Keratinocyte (primary cell): ENCODE measurements around the gene ERC2. TPM values are rescaled to one million over a fixed set of nuclear protein-coding genes. Genes with fewer than 3 reads are reported as not detected.

Source experiments
- DNase-seq: peaks from one replicate; pipeline ENCODE4 v3.0.0-alpha.2; 2011; ENCODE audit warnings: low read depth, missing footprints, low spot score
- FAIRE-seq: peaks from 2 replicates; lab custom pipeline; 2011; peaks lifted over from hg19 to GRCh38; lab: Jason Lieb, UNC
- H2AFZ ChIP-seq: 2 replicates; pipeline ENCODE4 v1.6.0; 2012; ENCODE audit warnings: low read length, control low read depth, inconsistent platforms; ENCODE audit not compliant: control insufficient read depth
- H3K27ac ChIP-seq: 2 replicates; pipeline ENCODE4 v1.5.1; 2011; ENCODE audit warnings: low read length; ENCODE audit not compliant: control insufficient read depth, insufficient read depth
- H3K27me3 ChIP-seq: 3 replicates; pipeline ENCODE4 v1.6.0; 2011; ENCODE audit warnings: low read length; ENCODE audit not compliant: control insufficient read depth, insufficient read depth; ENCODE audit errors: extremely low read depth
- H3K36me3 ChIP-seq, 2 experiments: 2 replicates in 1 of 2; 3 replicates in 1 of 2; pipeline ENCODE4 v1.5.1; 2011; ENCODE audit warnings: low read length in 2 of 2, mild to moderate bottlenecking in 1 of 2; ENCODE audit not compliant: control insufficient read depth in 2 of 2, insufficient read depth in 2 of 2; ENCODE audit errors: extremely low read depth in 1 of 2
- H3K4me1 ChIP-seq: 3 replicates; pipeline ENCODE4 v1.5.1; 2011; ENCODE audit warnings: low read length; ENCODE audit not compliant: control insufficient read depth, insufficient read depth; ENCODE audit errors: extremely low read depth
- H3K4me2 ChIP-seq: 3 replicates; pipeline ENCODE4 v1.6.0; 2011; ENCODE audit warnings: low read depth, low read length; ENCODE audit not compliant: control insufficient read depth, insufficient read depth; ENCODE audit errors: extremely low read depth
- H3K4me3 ChIP-seq, 3 experiments: fragments of 200-600 bp in 1 of 3; sonication (generic) in 1 of 3; 2 replicates in 2 of 3; 3 replicates in 1 of 3; pipeline ENCODE4 v1.5.1; 2011 to 2016; ENCODE audit warnings: low read length in 3 of 3, mild to moderate bottlenecking in 3 of 3, control low read depth in 2 of 3, inconsistent platforms in 1 of 3, low read depth in 1 of 3, mixed read lengths in 1 of 3, mixed run types in 1 of 3, moderate library complexity in 1 of 3; ENCODE audit not compliant: control insufficient read depth in 2 of 3, insufficient read depth in 2 of 3; ENCODE audit errors: extremely low read depth in 1 of 3
- H3K79me2 ChIP-seq: 2 replicates; pipeline ENCODE4 v1.6.0; 2012; ENCODE audit warnings: low read length; ENCODE audit not compliant: control insufficient read depth, insufficient read depth
- H3K9ac ChIP-seq: 3 replicates; pipeline ENCODE4 v1.6.0; 2011; ENCODE audit warnings: low read length; ENCODE audit not compliant: control insufficient read depth, insufficient read depth; ENCODE audit errors: extremely low read depth
- H3K9me1 ChIP-seq: 3 replicates; pipeline ENCODE4 v1.6.0; 2011; ENCODE audit warnings: low read length; ENCODE audit not compliant: control insufficient read depth, insufficient read depth; ENCODE audit errors: extremely low read depth
- H3K9me3 ChIP-seq: 2 replicates; pipeline ENCODE4 v1.5.1; 2012; ENCODE audit warnings: low read depth, low read length; ENCODE audit not compliant: control insufficient read depth
- H4K20me1 ChIP-seq: 3 replicates; pipeline ENCODE4 v1.6.0; 2011; ENCODE audit warnings: low read length; ENCODE audit not compliant: control insufficient read depth, insufficient read depth; ENCODE audit errors: extremely low read depth
- CTCF ChIP-seq, 3 experiments: IDR thresholded peaks in 1 of 3; conservative IDR thresholded peaks in 1 of 3; optimal IDR thresholded peaks in 1 of 3; 2 replicates in 2 of 3; 3 replicates in 1 of 3; pipeline versions ENCODE3 to v1.5.1; 2011; ENCODE audit warnings: low read length in 3 of 3, mild to moderate bottlenecking in 3 of 3, moderate library complexity in 2 of 3, control low read depth in 1 of 3, inconsistent platforms in 1 of 3; ENCODE audit not compliant: insufficient read depth in 2 of 3; ENCODE audit errors: extremely low read depth in 1 of 3
- EZH2 ChIP-seq: IDR thresholded peaks from one replicate; pipeline ENCODE4 v1.6.1; 2012; ENCODE audit warnings: inconsistent platforms, mild to moderate bottlenecking, low read length, moderate library complexity
- dilution Hi-C: fragments of 300-500 bp; cut with MboI; formaldehyde crosslinking; loops from one replicate; pipeline ENCODE4 v1.7.0; 2020; ENCODE audit warnings: low sequenced_read_pairs; ENCODE audit not compliant: extremely low pct_ligation_motif_present
- polyA plus RNA-seq, 5 experiments: library from polyadenylated mRNA; depleted of rRNA in 3 of 5; stranded (reverse) in 3 of 5; stranded (forward) in 1 of 5; unstranded in 1 of 5; fragments of >200 nt; gene quantifications; 1 replicate in 1 of 5; 2 replicates in 3 of 5; 3 replicates in 1 of 5; pipeline versions ENCODE4 v1.2.1 to v1.2.3, GENCODE V29; 2011 to 2012; ENCODE audit warnings: missing spikeins in 2 of 5, low read depth in 1 of 5, low replicate concordance in 1 of 5

ERC2 gene
- polyA plus RNA-seq, 1 donor (not counting 4 experiments of a cell fraction or from before 2014, with no cell fraction given), result 0.08 TPM

- no peak overlapping the region for H3K9ac ChIP-seq
- no peak for TF ChIP-seq EZH2
- no peak for TF ChIP-seq CTCF (optimal IDR thresholded peaks at IDR 0.05 in 1 of 3, IDR thresholded peaks at IDR 0.05 in 1 of 3, conservative IDR thresholded peaks at IDR 0.05 in 1 of 3; ENCODE audit: extremely low read depth in 1 of 3, insufficient read depth in 2 of 3, low read length in 3 of 3)
Measured at GRCh38 chr3:55471084-55471483, 997.2 kb downstream of the ERC2 start.

GRCh38 chr3:55469957-55470526, 998.2 kb downstream of the ERC2 start:
- dilution Hi-C loops, result no loop called here
- no peaks in the 10 kb centered on the region for H3K9me3 ChIP-seq
- H4K20me1 ChIP-seq, result no peaks in the 10 kb centered on the region
- H3K4me2 ChIP-seq, result no peak overlapping the region
- H3K4me1 ChIP-seq, result peaks cover 8% of the 10 kb centered on the region
- DNase-seq (no peak), FAIRE-seq (no peak)
- no peaks in the 10 kb centered on the region for H3K27me3 ChIP-seq
- H2AFZ ChIP-seq, result no peak overlapping the region
- no peak overlapping the region for H3K9ac ChIP-seq
- TF ChIP-seq EZH2, result no peak
- TF ChIP-seq CTCF (optimal IDR thresholded peaks at IDR 0.05 in 1 of 3, IDR thresholded peaks at IDR 0.05 in 1 of 3, conservative IDR thresholded peaks at IDR 0.05 in 1 of 3; ENCODE audit: extremely low read depth in 1 of 3, insufficient read depth in 2 of 3, low read length in 3 of 3), result no peak
- H3K4me3 ChIP-seq, result no peak overlapping the region
- peaks cover 14 to 22% of the 10 kb centered on the region in 2 experiments for H3K36me3 ChIP-seq
- H3K27ac ChIP-seq, result no peak overlapping the region
- H3K9me1 ChIP-seq, result no peaks in the 10 kb centered on the region
- H3K79me2 ChIP-seq, result no peaks in the 10 kb centered on the region

More at GRCh38 chr3:55471084-55471483, 997.2 kb downstream of the ERC2 start:
- H3K27ac ChIP-seq, result no peak overlapping the region
- no peaks in the 10 kb centered on the region for H3K27me3 ChIP-seq
- H3K9me3 ChIP-seq, result no peaks in the 10 kb centered on the region
- H3K36me3 ChIP-seq, result peaks cover 14 to 22% of the 10 kb centered on the region in 2 experiments
- no peaks in the 10 kb centered on the region for H3K9me1 ChIP-seq
- peaks cover 2% of the 10 kb centered on the region for H3K79me2 ChIP-seq
- H3K4me1 ChIP-seq, result peaks cover 8% of the 10 kb centered on the region
- no peak overlapping the region for H2AFZ ChIP-seq
- FAIRE-seq (no peak), DNase-seq (no peak)
- H3K4me3 ChIP-seq, result no peak overlapping the region
- no peak overlapping the region for H3K4me2 ChIP-seq
- dilution Hi-C loops, result no loop called here
- H4K20me1 ChIP-seq, result no peaks in the 10 kb centered on the region
